ENCODE data around the gene XRCC4.

DNA sequence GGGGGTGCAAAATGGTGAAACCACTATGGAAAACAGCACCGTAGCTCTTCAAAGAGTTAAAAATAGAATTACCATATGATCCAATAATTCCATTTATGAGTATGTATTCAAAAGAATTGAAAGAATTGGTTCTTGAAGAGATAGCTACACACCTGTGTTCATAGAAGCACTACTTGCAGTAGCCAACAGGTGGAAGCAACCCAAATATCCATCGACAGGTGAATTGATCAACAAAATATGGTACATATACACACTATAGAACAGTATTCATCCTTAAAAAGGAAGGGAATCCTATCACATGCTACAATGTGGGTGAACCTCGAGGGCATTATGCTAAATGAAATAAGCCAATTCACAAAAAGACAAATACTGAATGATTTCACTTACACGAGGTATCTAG lies 308.5 kb downstream of the XRCC4 start:
- TF ChIP-seq, protein P1, sequence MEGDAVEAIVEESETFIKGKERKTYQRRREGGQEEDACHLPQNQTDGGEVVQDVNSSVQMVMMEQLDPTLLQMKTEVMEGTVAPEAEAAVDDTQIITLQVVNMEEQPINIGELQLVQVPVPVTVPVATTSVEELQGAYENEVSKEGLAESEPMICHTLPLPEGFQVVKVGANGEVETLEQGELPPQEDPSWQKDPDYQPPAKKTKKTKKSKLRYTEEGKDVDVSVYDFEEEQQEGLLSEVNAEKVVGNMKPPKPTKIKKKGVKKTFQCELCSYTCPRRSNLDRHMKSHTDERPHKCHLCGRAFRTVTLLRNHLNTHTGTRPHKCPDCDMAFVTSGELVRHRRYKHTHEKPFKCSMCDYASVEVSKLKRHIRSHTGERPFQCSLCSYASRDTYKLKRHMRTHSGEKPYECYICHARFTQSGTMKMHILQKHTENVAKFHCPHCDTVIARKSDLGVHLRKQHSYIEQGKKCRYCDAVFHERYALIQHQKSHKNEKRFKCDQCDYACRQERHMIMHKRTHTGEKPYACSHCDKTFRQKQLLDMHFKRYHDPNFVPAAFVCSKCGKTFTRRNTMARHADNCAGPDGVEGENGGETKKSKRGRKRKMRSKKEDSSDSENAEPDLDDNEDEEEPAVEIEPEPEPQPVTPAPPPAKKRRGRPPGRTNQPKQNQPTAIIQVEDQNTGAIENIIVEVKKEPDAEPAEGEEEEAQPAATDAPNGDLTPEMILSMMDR (IDR thresholded peaks at IDR 0.05): no peak
- TF ChIP-seq POLR2A (IDR thresholded peaks at IDR 0.05): no peak

Data from adrenal gland (tissue), 5 donors.